ENCODE results near the gene ARHGAP33. TPM values are rescaled to one million over a fixed set of nuclear protein-coding genes. Genes with fewer than 3 reads are reported as not detected.

ARHGAP33 gene
- total RNA-seq, 1 experiment from 2014 or later: 19.5 TPM

GRCh38 chr19:35729763-35730162, 45.6 kb upstream of the ARHGAP33 start:
- Histone ChIP-seq H2AFZ (ENCODE audit: low read length) (no peak overlapping the region), H4K20me1 (ENCODE audit: control insufficient read depth, insufficient read depth, insufficient read length) (no peaks in the 10 kb centered on the region), H4K5ac (ENCODE audit: insufficient read length, low read depth, low read length) (no peak overlapping the region), H3K4me1 (ENCODE audit: insufficient read depth, low read length) (no peaks in the 10 kb centered on the region), H3K23me2 (ENCODE audit: insufficient read length, low read depth, low read length, poor library complexity, severe bottlenecking) (no peaks in the 10 kb centered on the region), H3K23ac (ENCODE audit: insufficient read length, low read depth, low read length) (no peak overlapping the region), H3K9ac (ENCODE audit: extremely low read depth, insufficient read length, low read length) (no peak overlapping the region), H2BK5ac (ENCODE audit: insufficient read length, low read length) (no peak overlapping the region), H3K56ac (ENCODE audit: insufficient read length, low read depth, low read length) (no peak overlapping the region), H4K91ac (ENCODE audit: insufficient read length, low read depth, low read length) (no peak overlapping the region), H2BK120ac (ENCODE audit: low read depth, low read length, poor library complexity, severe bottlenecking) (no peak overlapping the region), H3T11ph (ENCODE audit: low read length) (no peak overlapping the region), H2AK5ac (ENCODE audit: insufficient read length, low read length) (no peak overlapping the region), H4K8ac (replicated peaks; ENCODE audit: insufficient read length, low read depth, low read length) (no peak overlapping the region), H3K4ac (ENCODE audit: low read depth, low read length) (no peak overlapping the region), H3K79me2 (ENCODE audit: insufficient read depth, low read length) (no peaks in the 10 kb centered on the region), H2BK20ac (ENCODE audit: low read depth, low read length, poor library complexity, severe bottlenecking) (no peak overlapping the region), H3K27me3 (ENCODE audit: insufficient read depth, low read length) (no peaks in the 10 kb centered on the region), H3K18ac (ENCODE audit: insufficient read length, low read depth, low read length) (no peak overlapping the region), H3K14ac (ENCODE audit: insufficient read depth, low read length) (no peak overlapping the region), H3K27ac (ENCODE audit: insufficient read length, low read depth, low read length) (no peak overlapping the region), H3K4me2 (ENCODE audit: insufficient read depth, insufficient read length, low read length) (no peak overlapping the region), H2BK15ac (ENCODE audit: low read depth, low read length) (no peak overlapping the region), H3K9me3 (ENCODE audit: control insufficient read depth, low read depth, low read length) (no peaks in the 10 kb centered on the region), H3K79me1 (ENCODE audit: insufficient read depth, low read depth, low read length, poor library complexity, severe bottlenecking) (no peaks in the 10 kb centered on the region), H2BK12ac (ENCODE audit: insufficient read length, low read depth, low read length) (no peak overlapping the region)
- Mint-ChIP-seq H3K9me3 (no peaks in the 10 kb centered on the region), H3K36me3 (ENCODE audit: insufficient read depth in 1 of 3, low read depth in 3 of 3) (peaks cover 59 to 81% (median 81%) of the 10 kb centered on the region in 3 experiments), H3K27ac (no peak overlapping the region), H3K27me3 (ENCODE audit: low read depth) (no peaks in the 10 kb centered on the region; the same call in 1 of the 2 replicates), H3K4me1 (no peaks in the 10 kb centered on the region), H3K4me3 (no peak overlapping the region)
- TF ChIP-seq CTCF (conservative IDR thresholded peaks at IDR 0.05): no peak
- no CpG with 5 or more reads among the region's 11 CpGs for WGBS (ENCODE audit: extremely low coverage, insufficient read length, low lambda C conversion rate)
- DNase-seq: no peak

All from H9 (cell line).